Activated naive CD4-positive, alpha-beta T cell (primary cell): ENCODE results near the gene RPS6KA2.
"Not testable (repeated sequence)": the region's sequence is repeated elsewhere in the genome, so short reads cannot be mapped to it uniquely, and the experiment has no call there.

Experiments used
- DNase-seq, 4 experiments: peaks; one replicate each; lab custom pipeline; 2025; lab: John Stamatoyannopoulos, UW

The RPS6KA2 gene

DNA sequence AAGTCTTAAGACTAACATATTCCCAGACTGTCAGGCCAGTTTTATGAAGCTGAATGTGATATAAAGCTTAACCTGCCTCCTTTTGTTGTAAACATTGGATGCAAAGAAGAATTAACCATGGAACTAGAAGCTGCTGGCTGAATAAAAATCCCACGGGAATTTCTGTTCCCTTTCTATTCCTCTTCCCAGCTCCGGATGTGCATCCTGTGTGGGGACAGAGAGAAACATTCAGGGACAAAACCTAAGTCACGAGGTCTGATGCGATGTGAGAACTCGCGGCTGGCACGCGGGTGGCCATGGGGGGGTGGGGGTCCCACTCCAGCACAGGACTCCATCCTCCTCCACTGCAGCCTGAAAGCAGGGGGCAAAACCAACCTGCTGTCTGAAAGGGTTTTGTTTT is 72.7 kb downstream of the RPS6KA2 start:
- no peak for DNase-seq

- no peak for DNase-seq
Measured at GRCh38 chr6:166553563-166554271, 73.3 kb downstream of the RPS6KA2 start.

DNA sequence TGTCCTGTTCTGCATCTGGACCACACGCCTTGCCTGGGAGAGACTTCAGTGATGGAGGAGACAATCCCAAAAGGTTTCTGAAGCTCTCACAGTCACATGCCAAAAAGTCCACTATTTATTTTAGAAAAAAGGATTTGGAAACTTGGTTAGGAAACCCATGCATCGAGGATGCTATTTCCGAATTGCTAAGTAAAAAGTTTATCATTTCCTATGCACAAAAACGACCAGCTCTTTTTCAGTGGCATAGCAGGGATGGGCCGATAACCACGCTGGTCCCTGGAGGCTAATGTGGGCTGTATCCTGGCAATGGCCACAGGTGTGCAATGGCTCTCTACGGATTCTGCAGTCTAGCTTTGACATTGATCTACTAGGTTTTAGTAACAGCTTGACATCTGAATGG is 74.5 kb downstream of the RPS6KA2 start:
- no peak for DNase-seq

DNA sequence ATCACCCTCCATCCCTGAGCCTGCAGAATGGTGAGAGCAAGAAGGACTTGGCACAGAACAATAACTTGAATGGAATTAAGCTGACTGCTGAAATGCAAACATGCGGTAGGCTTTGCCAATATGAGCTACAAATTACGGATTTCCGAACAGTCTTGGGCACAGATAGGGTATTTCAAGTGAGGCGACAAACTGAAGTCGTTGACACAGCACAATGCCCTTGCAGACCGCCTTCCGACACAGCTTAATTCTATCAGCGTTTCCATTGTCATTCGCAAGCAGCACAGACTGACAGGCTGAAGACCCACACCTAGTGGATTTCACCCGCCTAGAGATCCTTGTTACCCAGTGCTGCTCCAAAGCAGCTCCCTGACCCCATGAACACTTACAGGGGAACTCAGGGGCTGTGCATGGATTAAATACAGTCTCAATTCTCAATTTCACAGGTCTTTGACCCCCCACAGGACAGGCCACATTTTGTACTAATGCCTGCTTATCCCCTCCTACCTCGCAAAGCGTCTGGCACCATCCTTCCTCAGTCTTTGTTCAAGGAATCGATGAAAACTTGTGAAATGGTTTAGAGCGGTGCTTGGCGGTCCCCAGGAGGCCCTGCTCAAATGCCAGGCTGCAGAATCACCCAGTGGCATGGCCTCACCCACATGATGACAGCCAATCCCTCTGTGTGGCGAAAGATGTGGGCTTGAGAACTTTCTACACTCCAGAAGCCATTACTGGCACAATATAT is 75.1 kb downstream of the RPS6KA2 start:
- no peak for DNase-seq

GRCh38 chr6:166546653-166547052 is 80.4 kb downstream of the RPS6KA2 start:
- DNase-seq: no peak

- DNase-seq: no peak
Measured at GRCh38 chr6:166545156-166546034, 81.7 kb downstream of the RPS6KA2 start.

GRCh38 chr6:166544296-166544605 is 82.8 kb downstream of the RPS6KA2 start:
- no peak for DNase-seq

- DNase-seq: no peak
Measured at GRCh38 chr6:166543603-166544295, 83.3 kb downstream of the RPS6KA2 start.

DNA sequence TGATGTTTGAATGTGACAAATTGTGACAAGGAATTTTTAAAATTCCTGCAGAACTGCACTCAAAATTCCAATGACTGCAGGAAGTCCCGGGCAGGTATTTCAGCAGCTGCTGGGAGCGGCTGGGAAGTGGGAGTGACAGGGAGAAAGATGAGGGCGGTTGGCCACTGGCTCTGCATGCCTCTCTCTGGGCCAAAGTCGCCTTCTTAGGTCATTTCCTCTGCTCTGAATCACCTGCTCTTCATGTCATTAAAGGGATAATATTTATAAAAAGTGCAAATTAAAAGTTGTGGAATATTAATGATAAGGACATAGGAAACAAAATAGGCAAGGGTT is 84.5 kb downstream of the RPS6KA2 start:
- no peak for DNase-seq

DNA sequence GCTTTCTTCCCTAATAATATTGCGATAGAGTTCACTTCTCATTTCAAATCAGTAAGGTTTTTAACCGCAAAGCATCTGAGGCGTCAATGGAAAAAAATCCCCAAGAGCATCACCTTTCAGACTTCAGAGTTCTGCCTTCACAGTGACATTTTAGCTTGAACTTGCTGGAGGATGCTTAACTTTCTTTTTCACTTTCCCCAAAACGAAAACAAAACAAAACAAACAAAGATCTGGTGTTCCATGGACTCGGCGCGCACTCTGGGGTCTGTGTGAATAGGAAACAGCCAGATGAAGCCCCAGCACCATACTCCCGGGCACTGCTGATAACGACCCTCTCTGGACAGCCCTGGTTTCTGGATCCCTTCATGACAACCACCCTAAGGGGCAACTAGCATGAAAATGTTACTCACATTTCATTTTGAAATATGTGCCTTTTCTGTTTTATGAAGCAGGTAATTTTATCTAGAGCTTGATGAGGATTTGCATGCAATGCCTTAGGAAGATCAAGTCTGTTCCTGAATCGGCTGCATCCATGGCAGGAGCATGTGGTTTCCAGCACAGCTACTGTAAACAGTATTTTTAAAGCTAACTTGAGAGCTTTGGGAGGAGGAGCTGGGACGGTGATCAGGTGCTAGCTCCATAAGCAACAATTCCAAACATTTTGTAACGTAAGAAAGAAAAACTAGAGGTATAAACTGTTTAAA is 85.0 kb downstream of the RPS6KA2 start:
- no peak for DNase-seq

DNA sequence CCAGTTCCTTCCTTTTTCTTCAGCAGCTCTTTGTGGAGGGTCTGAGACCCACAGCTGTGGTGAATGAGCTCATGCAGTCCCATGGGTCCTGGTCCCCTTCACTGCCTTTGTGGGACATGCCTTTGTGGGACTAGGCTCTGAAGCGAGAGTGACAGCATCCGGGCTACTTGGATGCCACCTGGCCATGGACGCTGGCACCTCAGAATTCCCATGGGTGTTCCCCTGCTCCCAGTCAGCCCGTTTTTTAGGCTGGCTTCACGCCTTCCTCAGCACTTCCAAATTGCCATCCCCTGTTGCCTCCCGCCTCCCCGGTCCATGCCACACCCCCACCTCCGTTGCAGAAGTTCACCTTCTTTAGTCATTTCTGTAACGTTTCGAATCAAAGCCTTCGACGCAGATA is 85.7 kb downstream of the RPS6KA2 start:
- DNase-seq: no peak

DNA sequence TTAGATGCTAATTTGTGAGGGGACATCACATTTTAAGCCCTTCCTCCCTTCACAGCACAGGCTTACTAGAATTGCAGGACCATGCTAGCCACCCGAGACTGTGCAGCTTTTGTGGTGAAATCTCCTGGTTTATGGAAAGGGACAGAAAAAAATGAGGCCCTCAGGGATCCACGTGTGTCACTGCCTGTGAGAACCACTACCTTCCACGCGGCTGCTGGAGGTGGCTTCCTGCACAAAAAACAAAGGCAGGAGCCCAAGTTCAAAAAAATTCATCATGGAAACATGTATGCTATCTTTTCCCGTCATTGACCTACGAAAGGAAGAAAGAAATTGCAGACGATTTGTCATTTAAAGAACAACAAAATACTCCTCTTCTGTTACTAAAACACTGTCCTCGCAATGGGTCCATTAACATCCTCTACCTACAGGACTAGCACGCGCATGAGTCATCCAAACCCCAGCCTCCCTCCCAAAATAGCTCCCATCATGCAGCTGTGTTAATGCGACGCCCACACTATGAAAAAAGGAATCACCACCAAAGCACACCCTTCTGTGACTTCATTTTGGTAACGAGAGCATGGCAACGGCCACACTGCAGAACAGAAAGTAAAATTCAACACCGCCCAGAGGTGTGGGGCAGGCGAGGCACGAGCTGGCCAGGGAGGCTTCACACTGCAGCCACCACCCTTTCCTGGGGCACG is 86.3 kb downstream of the RPS6KA2 start:
- DNase-seq: no peak

- no peak for DNase-seq
Measured at GRCh38 chr6:166539543-166539942, 87.5 kb downstream of the RPS6KA2 start.

- DNase-seq: not testable (repeated sequence)
Measured at GRCh38 chr6:166539011-166539385, 88.1 kb downstream of the RPS6KA2 start.

DNA sequence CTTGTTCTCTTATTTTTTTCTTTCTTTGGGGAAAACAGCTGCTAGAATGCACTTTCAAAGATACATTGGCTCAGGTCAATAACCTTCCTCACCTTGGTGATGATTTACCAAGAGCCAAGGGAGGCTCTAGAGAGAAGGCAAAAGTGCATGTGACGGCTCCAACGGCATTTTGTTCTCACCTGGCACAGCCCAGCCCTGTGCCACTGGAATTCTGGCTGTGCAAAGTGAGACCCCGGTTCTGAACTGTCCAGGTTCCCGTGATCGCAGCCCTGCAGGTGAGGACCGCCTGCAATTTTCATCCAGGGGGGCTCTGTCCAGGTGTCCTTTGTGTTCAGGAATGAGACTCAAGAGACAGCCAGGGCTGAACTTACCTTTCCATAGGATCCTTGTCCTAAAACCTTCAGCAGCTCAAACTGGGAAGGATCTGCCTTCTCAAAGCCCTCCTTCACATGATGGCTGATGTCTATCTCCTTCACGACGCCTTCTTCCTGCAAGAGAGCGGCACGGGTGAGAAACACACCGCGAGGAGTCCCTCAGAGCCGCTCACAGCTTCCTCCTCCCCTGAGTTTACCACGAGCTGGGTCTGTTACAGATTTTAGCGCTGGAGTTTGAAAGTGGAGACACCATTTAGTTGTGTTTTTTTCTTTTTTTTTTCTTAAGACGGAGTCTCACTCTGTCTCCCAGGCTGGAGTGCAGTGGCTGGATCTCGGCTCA is 88.6 kb downstream of the RPS6KA2 start:
- DNase-seq: no peak

DNA sequence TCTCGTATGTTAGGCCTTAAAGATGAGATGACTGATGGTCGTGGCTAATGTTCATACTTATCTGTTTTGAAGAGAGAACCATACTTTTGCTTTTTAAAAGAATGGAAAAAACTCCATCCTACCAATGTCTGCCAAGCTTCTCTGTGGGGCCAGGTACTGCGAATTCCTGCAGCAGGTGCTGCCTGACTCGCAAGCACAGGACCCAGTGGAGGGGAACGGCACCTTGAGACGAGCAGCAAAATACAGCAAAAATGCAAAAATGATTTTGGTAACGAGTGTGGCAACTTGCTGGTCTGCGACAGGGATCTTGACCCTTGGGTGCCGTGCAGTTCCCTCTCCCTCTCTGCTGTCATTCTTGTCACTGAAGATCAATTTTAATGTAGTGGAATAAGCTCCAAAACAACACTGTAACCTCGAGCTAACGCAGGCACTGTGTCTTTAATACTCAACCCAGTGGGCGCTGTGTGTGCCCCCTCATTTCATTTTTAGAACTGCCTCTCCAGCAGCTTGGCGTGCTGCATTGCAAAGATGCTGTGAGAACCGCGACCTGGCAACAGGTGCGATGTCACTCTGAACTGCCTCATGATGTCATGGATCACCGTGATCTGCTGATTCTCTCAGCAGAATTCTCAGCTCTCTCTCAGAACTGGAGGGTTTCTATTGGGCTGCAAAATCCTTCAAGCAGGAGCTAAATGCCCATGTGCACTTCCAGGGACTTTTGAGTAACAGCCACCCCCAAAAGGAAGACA is 92.2 kb downstream of the RPS6KA2 start:
- no peak for DNase-seq

- no peak for DNase-seq
Measured at GRCh38 chr6:166533205-166533824, 93.7 kb downstream of the RPS6KA2 start.

DNA sequence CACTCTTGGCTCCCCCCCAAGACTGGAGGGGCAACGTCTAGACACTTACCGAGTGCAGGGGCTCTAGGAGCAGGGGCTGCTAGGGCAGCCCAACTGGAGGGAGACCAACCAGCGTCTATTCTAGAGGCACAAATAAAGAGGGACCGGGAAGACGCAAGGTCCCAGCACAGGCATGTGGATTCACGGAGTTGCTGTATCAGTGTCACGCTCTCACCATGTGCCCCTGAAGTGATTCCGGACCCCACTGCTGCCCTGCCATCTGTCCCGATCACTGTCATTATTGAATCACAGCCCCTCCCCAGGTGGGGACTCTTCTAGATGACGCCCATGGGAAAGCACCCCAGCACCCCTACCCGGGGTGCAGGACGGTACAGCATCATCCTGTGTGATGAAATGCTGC is 94.7 kb downstream of the RPS6KA2 start:
- DNase-seq: no peak
